IMR-90 (cell line): Measurements from ENCODE around the gene EIF3L. TPM values are rescaled to one million over a fixed set of nuclear protein-coding genes. Genes with fewer than 3 reads are reported as not detected.

Experiments used
- ATAC-seq: fragments of 200-7000 bp; cut with Tn5 transposase; 2 replicates; pipeline ENCODE4 v1.9.1; 2020; ENCODE audit warnings: low read depth, mild to moderate bottlenecking, moderate library complexity
- BruUV-seq: library from RNA; stranded (reverse); fragments of 400-500 nt; replicated peaks from 2 replicates; lab custom pipeline; 2021; lab: Mats Ljungman, UMichigan
- CTCF ChIA-PET: fragments of 300-600 bp; formaldehyde crosslinking; extraction: SDS; loops from one replicate; lab custom pipeline; 2021; ENCODE audit warnings: antibody characterized with exemption; lab: Yijun Ruan, JAX
- POLR2A ChIA-PET: fragments of 300-600 bp; sonication (Branson Sonifier 250); formaldehyde crosslinking; loops from one replicate; lab custom pipeline; 2022; ENCODE audit warnings: antibody characterized with exemption; ENCODE audit not compliant: unreplicated experiment; lab: Charles Lee
- DNase-seq: peaks from one replicate; pipeline ENCODE4 v3.0.0; 2013
- H2AFZ ChIP-seq: replicated peaks from 2 replicates; pipeline ENCODE3; 2013; ENCODE audit warnings: low read length, mild to moderate bottlenecking; ENCODE audit not compliant: poor library complexity
- H2AK5ac ChIP-seq: 2 replicates; pipeline ENCODE4 v1.6.1; 2013; ENCODE audit warnings: low read depth, low read length, inconsistent platforms
- H2AK9ac ChIP-seq: replicated peaks from 2 replicates; pipeline ENCODE3; 2013; ENCODE audit warnings: mild to moderate bottlenecking, low read depth, low read length, moderate library complexity; ENCODE audit not compliant: poor library complexity
- H2BK120ac ChIP-seq: 2 replicates; pipeline ENCODE4 v1.6.1; 2013; ENCODE audit warnings: low read depth, low read length, inconsistent platforms
- H2BK15ac ChIP-seq: 3 replicates; pipeline ENCODE4 v1.6.1; 2013; ENCODE audit warnings: low read depth, low read length, inconsistent platforms
- H2BK20ac ChIP-seq: 2 replicates; pipeline ENCODE4 v1.6.1; 2013; ENCODE audit warnings: low read depth, mild to moderate bottlenecking, inconsistent platforms, low read length, moderate library complexity
- H2BK5ac ChIP-seq: 2 replicates; pipeline ENCODE4 v1.6.1; 2013; ENCODE audit warnings: mild to moderate bottlenecking, low read depth, low read length, inconsistent platforms; ENCODE audit not compliant: poor library complexity, severe bottlenecking
- H3K14ac ChIP-seq: replicated peaks from 2 replicates; pipeline ENCODE4 v1.6.1; 2013; ENCODE audit warnings: low read depth, low read length, inconsistent platforms
- H3K18ac ChIP-seq: 2 replicates; pipeline ENCODE4 v1.6.1; 2013; ENCODE audit warnings: low read depth, low read length, control low read depth
- H3K23ac ChIP-seq: 2 replicates; pipeline ENCODE4 v1.6.1; 2013; ENCODE audit warnings: low read depth, low read length, inconsistent platforms
- H3K27ac ChIP-seq: 2 replicates; pipeline ENCODE4 v1.5.1; 2013; ENCODE audit warnings: mild to moderate bottlenecking, control low read depth, low read length; ENCODE audit not compliant: insufficient read depth
- H3K27me3 ChIP-seq: 2 replicates; pipeline ENCODE4 v1.6.1; 2013; ENCODE audit warnings: low read length; ENCODE audit not compliant: control insufficient read depth, insufficient read depth
- H3K36me3 ChIP-seq: 2 replicates; pipeline ENCODE4 v1.6.1; 2013; ENCODE audit warnings: low read length, mixed read lengths; ENCODE audit not compliant: control insufficient read depth, insufficient read depth
- H3K4ac ChIP-seq: 2 replicates; pipeline ENCODE4 v1.6.1; 2013; ENCODE audit warnings: low read depth, low read length, inconsistent platforms
- H3K4me1 ChIP-seq: 2 replicates; pipeline ENCODE4 v1.6.1; 2013; ENCODE audit warnings: low read length, mixed read lengths; ENCODE audit not compliant: control insufficient read depth, insufficient read depth
- H3K4me2 ChIP-seq: 2 replicates; pipeline ENCODE4 v1.6.1; 2013; ENCODE audit warnings: low read depth, mild to moderate bottlenecking, control low read depth, low read length, moderate library complexity
- H3K4me3 ChIP-seq: 2 replicates; pipeline ENCODE4 v1.5.1; 2013; ENCODE audit warnings: low read depth, mild to moderate bottlenecking, control low read depth, low read length, moderate library complexity; ENCODE audit not compliant: insufficient read depth
- H3K56ac ChIP-seq: 2 replicates; pipeline ENCODE4 v1.6.1; 2013; ENCODE audit warnings: low read length, inconsistent platforms; ENCODE audit not compliant: insufficient read depth; ENCODE audit errors: extremely low read depth
- H3K79me1 ChIP-seq, 2 experiments: 2 replicates each; pipeline ENCODE4 v1.6.1; 2013; ENCODE audit warnings: low read length in 2 of 2, inconsistent platforms in 1 of 2, low read depth in 1 of 2
- H3K9ac ChIP-seq: 2 replicates; pipeline ENCODE4 v1.6.1; 2013; ENCODE audit warnings: low read depth, low read length, control low read depth
- H3K9me1 ChIP-seq: 2 replicates; pipeline ENCODE4 v1.6.1; 2013; ENCODE audit warnings: low read length, inconsistent platforms; ENCODE audit not compliant: insufficient read depth
- H3K9me3 ChIP-seq: 2 replicates; pipeline ENCODE4 v1.6.1; 2013; ENCODE audit warnings: low read length; ENCODE audit not compliant: control insufficient read depth, insufficient read depth
- H4K20me1 ChIP-seq: 2 replicates; pipeline ENCODE4 v1.6.1; 2013; ENCODE audit warnings: low read length, inconsistent platforms; ENCODE audit not compliant: insufficient read depth
- H4K5ac ChIP-seq: 2 replicates; pipeline ENCODE4 v1.6.1; 2013; ENCODE audit warnings: mild to moderate bottlenecking, low read depth, low read length, control low read depth
- H4K8ac ChIP-seq, 2 experiments: 2 replicates each; pipeline ENCODE4 v1.6.1; 2013; ENCODE audit warnings: low read depth in 2 of 2, low read length in 2 of 2, control low read depth in 1 of 2, inconsistent platforms in 1 of 2
- H4K91ac ChIP-seq: 2 replicates; pipeline ENCODE4 v1.6.1; 2013; ENCODE audit warnings: low read depth, low read length, inconsistent platforms; ENCODE audit not compliant: insufficient read depth
- BHLHE40 ChIP-seq: fragments of 150-350 bp; IDR thresholded peaks from 2 replicates; pipeline ENCODE4 v1.6.1; 2016; ENCODE audit warnings: mild to moderate bottlenecking, low read depth, low read length
- ELK1 ChIP-seq: fragments of 150-350 bp; IDR thresholded peaks from 2 replicates; pipeline ENCODE4 v1.6.1; 2016; ENCODE audit warnings: low read depth, mild to moderate bottlenecking, low read length, moderate library complexity, borderline replicate concordance
- FOS ChIP-seq: fragments of 150-350 bp; IDR thresholded peaks from 2 replicates; pipeline ENCODE4 v1.6.1; 2016; ENCODE audit warnings: low read depth, low read length
- MAFK ChIP-seq: IDR thresholded peaks from 2 replicates; pipeline ENCODE4 v1.6.1; 2012; ENCODE audit warnings: low read depth, low read length, improper control_type of control experiment
- NFE2L2 ChIP-seq: fragments of 150-350 bp; IDR thresholded peaks from 2 replicates; pipeline ENCODE4 v1.6.1; 2016; ENCODE audit warnings: low read depth, mild to moderate bottlenecking, low read length
- RCOR1 ChIP-seq: IDR thresholded peaks from 2 replicates; pipeline ENCODE4 v1.6.1; 2012; ENCODE audit warnings: mild to moderate bottlenecking, low read length, improper control_type of control experiment; ENCODE audit not compliant: insufficient replicate concordance
- WGBS, 2 experiments: methylation state at CpG; one replicate each; pipeline versions ENCODE4 v1.1.5 to v1.1.7; 2013; ENCODE audit warnings: missing lambda C conversion rate in 2 of 2; ENCODE audit not compliant: insufficient read length in 1 of 2; ENCODE audit errors: extremely low coverage in 2 of 2; 5-methylcytosine and 5-hydroxymethylcytosine counted together
- dilution Hi-C: fragments of 300-500 bp; cut with HindIII; formaldehyde crosslinking; loops from one replicate; pipeline ENCODE4 v1.14.3; 2018; ENCODE audit warnings: low sequenced_read_pairs; ENCODE audit not compliant: unreplicated experiment
- in situ Hi-C: fragments of 300-500 bp; cut with MboI; formaldehyde crosslinking; loops from 3 replicates; pipeline ENCODE4 v1.14.3; 2019; ENCODE audit warnings: low sequenced_read_pairs, inconsistent platforms, mixed read lengths
- intact Hi-C: fragments of 100-400 bp; cut with micrococcal nuclease; formaldehyde crosslinking; loops from 2 replicates; pipeline ENCODE4 v1.10.0; 2022
- polyA plus RNA-seq, 3 experiments: library from polyadenylated mRNA; depleted of rRNA; stranded (reverse); fragments of >200 nt; gene quantifications; 2 replicates each; pipeline ENCODE4 v1.2.3, GENCODE V29; 2012; ENCODE audit warnings: low replicate concordance in 1 of 3
- total RNA-seq: library from RNA; depleted of rRNA; stranded (reverse); fragments of >200 nt; gene quantifications from 2 replicates; pipeline ENCODE4 v1.2.3, GENCODE V29; 2012

EIF3L gene
- total and polyA plus RNA-seq, 2 of the 4 experiments (the other 2 are of a cell fraction): 391 to 593 TPM

- no peaks in the 10 kb centered on the region; a peak in 1 of 4 replicates for H3K79me1 ChIP-seq
- WGBS, 2 experiments: 85% methylated on average over 4 of the region's 12 CpGs; no CpG with 5 or more reads in 1 of the 2 experiments
- no peak overlapping the region for H2AK5ac ChIP-seq
- H3K56ac ChIP-seq: no peak overlapping the region
- no peaks in the 10 kb centered on the region for H3K9me1 ChIP-seq
- CTCF ChIA-PET: no interaction called here
- H3K9me3 ChIP-seq: no peaks in the 10 kb centered on the region
- no peaks in the 10 kb centered on the region for H4K20me1 ChIP-seq
- DNase-seq (no peak), ATAC-seq (no peak)
- no peak overlapping the region for H4K5ac ChIP-seq
- no peak overlapping the region for H2BK15ac ChIP-seq
- H3K27ac ChIP-seq: no peak overlapping the region
- intact Hi-C loops: loop anchor here (5.0 kb wide), 1 partner anchor 117 kb away; no protein-coding TSS in a partner anchor
- no peak overlapping the region for H2BK5ac ChIP-seq
- H2BK20ac ChIP-seq: no peak overlapping the region
- no peak overlapping the region for H2AFZ ChIP-seq
- dilution Hi-C loops: no loop called here
- peaks cover 3% of the 10 kb centered on the region; the same call in 1 of the 2 replicates for H3K27me3 ChIP-seq
- peaks cover 7% of the 10 kb centered on the region; the same call in 1 of the 2 replicates for H3K36me3 ChIP-seq
- no peak overlapping the region for H2BK120ac ChIP-seq
- POLR2A ChIA-PET: interaction anchor here (0.6 kb wide), 1 partner anchor 155 kb away, joined by 3 read pairs; no protein-coding TSS in a partner anchor
- H4K8ac ChIP-seq: no peak overlapping the region
- no peak overlapping the region for H3K9ac ChIP-seq
- no peak for TF ChIP-seq ELK1
- TF ChIP-seq RCOR1: no peak
- TF ChIP-seq BHLHE40: no peak
- no peak for TF ChIP-seq FOS
- TF ChIP-seq MAFK: no peak
- no peak for TF ChIP-seq NFE2L2
- BruUV-seq: no TSS peak
- no peak overlapping the region for H3K4me2 ChIP-seq
- H2AK9ac ChIP-seq: no peak overlapping the region
- no peak overlapping the region for H3K23ac ChIP-seq
- H4K91ac ChIP-seq: no peak overlapping the region
- H3K4me3 ChIP-seq: no peak overlapping the region
- no peak overlapping the region for H3K4ac ChIP-seq
- in situ Hi-C loops: loop anchor here (5.0 kb wide), 1 partner anchor 52 kb away; no protein-coding TSS in a partner anchor
- no peak overlapping the region for H3K14ac ChIP-seq
- H3K18ac ChIP-seq: no peak overlapping the region
- peaks cover 10% of the 10 kb centered on the region for H3K4me1 ChIP-seq
These were observed 33.6 kb upstream of the EIF3L start for GRCh38 chr22:37815593-37815992.
